GM13977 (cell line): ENCODE measurements around the gene BUD31.
"Not testable (repeated sequence)": the region's sequence is repeated elsewhere in the genome, so short reads cannot be mapped to it uniquely, and the experiment has no call there.

Experiments
- DNase-seq: peaks from one replicate; pipeline ENCODE4 v3.0.0; 2012; ENCODE audit warnings: low spot score
- in situ Hi-C: fragments of 300-500 bp; cut with MboI; formaldehyde crosslinking; loops from one replicate; pipeline ENCODE4 v1.12.0; 2022; ENCODE audit warnings: low sequenced_read_pairs, low pct_unique_long_range_greater_than_20kb, mixed read lengths, inconsistent platforms; ENCODE audit not compliant: unreplicated experiment
- TF ChIP-seq, protein P1 (sequence below): IDR thresholded peaks from 2 replicates; pipeline ENCODE4 v1.5.1; 2012; ENCODE audit warnings: mild to moderate bottlenecking, control low read depth; ENCODE audit not compliant: insufficient read depth; ENCODE audit errors: extremely low read depth, missing control alignments

Gene BUD31

DNA sequence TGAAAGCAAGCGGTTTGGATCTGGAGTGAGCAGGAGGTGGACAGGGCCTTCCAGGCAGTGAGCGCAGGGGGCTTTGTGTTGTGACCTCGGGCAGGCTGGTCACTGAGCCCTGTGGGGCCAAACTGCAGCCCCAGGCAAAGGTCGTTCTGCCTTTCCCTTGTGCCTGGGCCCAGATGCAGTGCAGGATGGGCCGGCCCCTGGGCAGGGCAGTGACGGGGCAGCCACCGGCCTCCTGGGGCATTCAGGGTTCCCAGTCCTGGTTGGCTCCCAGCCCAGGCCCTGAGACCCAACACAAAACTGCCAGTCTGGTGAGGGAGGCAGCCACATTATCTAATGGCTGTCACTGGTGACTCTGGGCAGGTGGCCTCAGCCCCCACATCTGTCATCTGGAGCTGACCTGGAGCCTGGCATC, 27.1 kb upstream of the BUD31 start:
- DNase-seq, result no peak
- in situ Hi-C loops, result no loop called here
- TF ChIP-seq, protein P1, sequence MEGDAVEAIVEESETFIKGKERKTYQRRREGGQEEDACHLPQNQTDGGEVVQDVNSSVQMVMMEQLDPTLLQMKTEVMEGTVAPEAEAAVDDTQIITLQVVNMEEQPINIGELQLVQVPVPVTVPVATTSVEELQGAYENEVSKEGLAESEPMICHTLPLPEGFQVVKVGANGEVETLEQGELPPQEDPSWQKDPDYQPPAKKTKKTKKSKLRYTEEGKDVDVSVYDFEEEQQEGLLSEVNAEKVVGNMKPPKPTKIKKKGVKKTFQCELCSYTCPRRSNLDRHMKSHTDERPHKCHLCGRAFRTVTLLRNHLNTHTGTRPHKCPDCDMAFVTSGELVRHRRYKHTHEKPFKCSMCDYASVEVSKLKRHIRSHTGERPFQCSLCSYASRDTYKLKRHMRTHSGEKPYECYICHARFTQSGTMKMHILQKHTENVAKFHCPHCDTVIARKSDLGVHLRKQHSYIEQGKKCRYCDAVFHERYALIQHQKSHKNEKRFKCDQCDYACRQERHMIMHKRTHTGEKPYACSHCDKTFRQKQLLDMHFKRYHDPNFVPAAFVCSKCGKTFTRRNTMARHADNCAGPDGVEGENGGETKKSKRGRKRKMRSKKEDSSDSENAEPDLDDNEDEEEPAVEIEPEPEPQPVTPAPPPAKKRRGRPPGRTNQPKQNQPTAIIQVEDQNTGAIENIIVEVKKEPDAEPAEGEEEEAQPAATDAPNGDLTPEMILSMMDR, result no peak

DNA sequence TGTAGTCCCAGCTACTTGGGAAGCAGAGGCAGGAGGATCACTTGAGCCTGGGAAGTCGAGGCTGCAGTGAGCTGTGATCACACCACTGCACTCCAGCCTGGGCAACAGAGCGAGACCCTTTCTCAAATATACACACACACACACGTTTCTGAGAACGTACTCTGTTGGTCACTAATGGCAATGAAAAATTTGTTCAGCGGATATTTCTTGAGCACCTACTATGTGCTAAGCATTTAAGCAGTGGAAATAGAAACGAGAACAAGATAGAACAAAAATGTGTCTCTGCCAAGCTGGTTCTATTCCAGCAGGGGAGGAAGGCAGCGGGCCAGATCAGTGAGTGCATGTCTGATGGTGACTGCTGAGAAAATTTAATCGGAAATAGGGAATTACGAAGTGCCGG, 25.6 kb upstream of the BUD31 start:
- TF ChIP-seq, protein P1, result no peak
- no peak for DNase-seq
- in situ Hi-C loops, result no loop called here

DNA sequence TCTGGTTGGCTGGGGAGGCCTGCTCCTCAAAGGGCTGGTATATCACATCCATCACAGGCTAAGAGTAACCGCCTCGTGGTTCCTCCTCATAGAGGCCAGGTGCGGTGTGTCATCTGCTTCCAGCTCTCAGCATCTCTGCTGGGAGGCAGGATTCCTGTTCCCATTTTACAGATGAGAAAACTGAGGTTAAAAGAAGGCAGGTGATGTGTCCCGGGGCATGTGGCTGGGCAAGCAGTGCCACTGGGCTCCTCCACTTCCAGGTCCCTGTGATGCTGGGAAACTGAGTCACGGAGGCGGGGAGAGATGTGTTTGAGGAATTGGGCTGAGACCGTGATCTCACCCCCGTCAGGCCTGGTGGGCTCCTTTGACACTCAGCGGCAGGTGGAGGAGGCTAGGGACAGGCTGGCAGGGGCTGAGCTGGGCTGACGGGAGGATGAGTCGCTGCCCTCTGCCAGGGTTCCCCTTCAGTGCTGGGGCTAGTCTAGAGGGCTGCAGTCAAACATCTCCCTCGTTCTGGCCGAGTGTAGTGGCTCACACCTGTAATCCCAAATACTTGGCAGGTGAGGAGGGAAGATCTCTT, 24.9 kb upstream of the BUD31 start:
- in situ Hi-C loops, result no loop called here
- TF ChIP-seq, protein P1, result no peak
- DNase-seq, result no peak

DNA sequence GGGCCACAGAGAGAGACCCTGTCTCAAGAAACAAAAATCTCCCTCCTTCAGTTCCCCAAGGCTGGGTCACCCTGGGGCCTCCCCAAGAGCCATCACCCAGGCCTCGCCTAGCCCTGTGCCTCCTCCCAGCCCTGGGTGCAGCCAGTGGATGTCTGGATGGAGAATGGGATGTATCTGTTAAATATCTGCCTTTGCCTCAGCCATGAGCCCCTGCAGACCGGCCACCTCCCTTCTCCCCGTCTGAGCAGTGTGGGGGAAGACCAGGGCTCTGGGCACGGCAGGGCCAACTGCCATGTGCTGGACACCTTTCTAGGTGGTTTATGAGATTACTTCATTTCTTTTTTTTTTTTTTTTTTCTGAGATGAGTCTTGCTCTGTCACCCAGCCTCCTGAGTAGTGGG, 24.2 kb upstream of the BUD31 start:
- TF ChIP-seq, protein P1, result no peak
- in situ Hi-C loops, result no loop called here

DNA sequence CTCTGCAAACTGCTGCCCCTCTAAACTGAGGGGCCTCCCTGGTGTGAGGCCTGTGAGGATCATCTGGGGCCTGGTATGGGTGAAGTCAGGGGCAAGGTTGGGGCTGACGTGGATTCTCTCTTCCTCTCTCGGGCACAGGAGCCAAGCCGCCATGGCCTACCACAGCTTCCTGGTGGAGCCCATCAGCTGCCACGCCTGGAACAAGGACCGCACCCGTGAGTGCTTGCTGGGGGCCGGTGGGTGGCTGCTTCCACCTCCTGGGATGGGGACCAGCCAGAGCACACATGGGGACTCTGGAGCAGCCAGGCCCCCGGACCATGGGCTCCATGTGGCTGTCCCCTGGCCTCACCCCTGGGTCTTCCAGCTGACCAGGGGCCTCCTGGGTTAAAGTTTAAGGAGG, 23.2 kb upstream of the BUD31 start:
- in situ Hi-C loops, result no loop called here
- no peak for DNase-seq
- TF ChIP-seq, protein P1, result no peak

More for the DNA sequence above, 24.2 kb upstream of the BUD31 start:
- DNase-seq, result no peak

DNA sequence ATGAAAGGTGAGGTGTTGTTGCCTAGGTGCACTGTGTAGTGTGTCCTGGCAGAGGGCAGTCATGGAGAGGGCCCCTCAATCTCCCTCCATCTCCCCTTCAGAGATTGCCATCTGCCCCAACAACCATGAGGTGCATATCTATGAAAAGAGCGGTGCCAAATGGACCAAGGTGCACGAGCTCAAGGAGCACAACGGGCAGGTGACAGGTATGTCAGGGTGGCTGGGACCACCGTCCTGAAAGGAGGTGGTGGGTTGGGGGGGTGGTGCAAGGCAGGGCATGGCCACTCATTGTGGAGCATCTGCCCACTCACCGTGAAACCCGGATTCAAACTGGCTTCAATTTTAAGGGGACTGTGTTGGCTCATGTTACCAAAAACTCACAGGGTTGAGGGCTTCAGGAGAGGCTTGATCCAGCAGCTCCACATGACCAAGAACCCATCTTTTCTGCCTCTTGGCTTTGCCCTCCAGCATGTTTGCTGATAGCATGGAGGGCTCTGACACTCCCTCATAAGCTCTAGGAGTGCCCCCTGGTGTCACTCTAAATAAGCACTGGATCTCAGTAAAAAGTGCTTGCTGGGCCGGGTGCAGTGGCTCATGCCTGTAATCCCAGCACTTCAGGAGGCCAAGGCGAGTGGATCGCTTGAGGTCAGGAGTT, 22.1 kb upstream of the BUD31 start:
- in situ Hi-C loops, result no loop called here
- TF ChIP-seq, protein P1, result peak; percentile 55
- no peak for DNase-seq

DNA sequence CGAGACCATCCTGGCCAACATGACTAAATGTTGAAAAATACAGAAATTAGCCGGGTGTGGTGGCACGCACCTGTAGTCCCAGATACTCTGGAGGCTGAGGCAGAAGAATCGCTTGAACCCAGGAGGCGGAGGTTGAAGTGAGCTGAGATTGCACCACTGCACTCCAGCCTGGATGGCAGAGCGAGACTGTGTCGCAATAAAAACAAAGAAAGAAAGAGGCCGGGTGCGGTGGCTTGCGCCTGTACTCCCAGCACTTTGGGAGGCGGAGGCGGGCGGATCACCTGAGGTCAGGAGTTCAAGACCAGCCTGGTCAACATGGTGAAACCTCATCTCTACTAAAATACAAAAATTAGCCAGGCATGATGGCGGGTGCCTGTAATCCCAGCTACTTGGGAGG, 21.5 kb upstream of the BUD31 start:
- DNase-seq, in situ Hi-C loops: not testable (repeated sequence)
